ENCODE data around the gene ITM2B.

GRCh38 chr13:48255090-48255489 lies 22.1 kb downstream of the ITM2B start:
- TF ChIP-seq CTCF (IDR thresholded peaks at IDR 0.05; ENCODE audit: low read depth, low read length, poor library complexity, severe bottlenecking), result no peak
- no peak for TF ChIP-seq EZH2phosphoT487 (IDR thresholded peaks at IDR 0.05; ENCODE audit: borderline replicate concordance, low read length)

Data from DOHH2 (cell line).